GM19468 (cell line): ENCODE data around the gene TMEM170B.
"Not testable (repeated sequence)": the region's sequence is repeated elsewhere in the genome, so short reads cannot be mapped to it uniquely, and the experiment has no call there.

Experiments used
- ATAC-seq: cut with Tn5 transposase; IDR thresholded peaks from one replicate; pipeline ENCODE4 v1.9.1; 2021; ENCODE audit warnings: mild to moderate bottlenecking, moderate library complexity, moderate number of reproducible peaks; ENCODE audit not compliant: unreplicated experiment; ENCODE audit errors: extremely low read depth

The TMEM170B gene

GRCh38 chr6:11527274-11527870 is 10.2 kb upstream of the TMEM170B start:
- ATAC-seq, result no peak

DNA sequence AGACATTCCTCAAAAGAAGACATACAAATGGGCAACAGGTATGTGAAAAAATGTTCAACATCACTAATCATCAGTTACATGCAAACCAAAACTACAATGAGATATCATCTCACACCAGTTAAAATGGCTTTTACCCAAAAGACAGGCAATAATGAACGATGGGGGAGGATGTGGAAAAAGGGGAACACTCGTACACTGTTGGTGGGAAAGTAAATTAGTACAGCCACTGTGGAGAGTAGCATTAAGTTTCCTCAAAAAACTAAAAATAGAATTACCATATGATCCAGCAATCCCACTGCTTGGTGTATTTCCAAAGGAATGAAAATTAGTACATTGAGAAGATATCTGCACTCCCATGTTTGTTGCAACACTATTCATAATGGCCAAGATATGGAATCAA is 8.6 kb upstream of the TMEM170B start:
- no peak for ATAC-seq

GRCh38 chr6:11532097-11532496 is 5.5 kb upstream of the TMEM170B start:
- ATAC-seq, result no peak

DNA sequence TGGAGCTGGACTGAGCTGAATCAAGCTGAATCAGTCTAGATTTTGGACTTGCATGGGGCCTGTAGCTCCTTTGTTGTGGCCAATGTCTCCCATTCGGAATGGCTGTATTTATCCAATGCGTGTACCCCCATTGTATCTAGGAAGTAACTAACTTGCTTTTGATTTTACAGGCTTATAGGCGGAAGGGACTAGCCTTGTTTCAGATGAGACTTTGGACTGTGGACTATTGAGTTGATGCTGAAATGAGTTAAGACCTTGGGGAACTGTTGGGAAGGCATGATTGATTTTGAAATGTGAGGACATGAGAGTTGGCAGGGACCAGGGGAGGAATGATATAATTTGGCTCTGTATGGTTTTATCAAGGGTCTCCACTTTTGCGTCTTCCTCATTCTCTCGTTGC is 3.0 kb upstream of the TMEM170B start:
- ATAC-seq, result no peak

GRCh38 chr6:11535801-11536230 is 1.7 kb upstream of the TMEM170B start:
- no peak for ATAC-seq

- ATAC-seq, result no peak
Measured at GRCh38 chr6:11536795-11537194, 754 bp upstream of the TMEM170B start.

GRCh38 chr6:11538052-11538818 is 686 bp downstream of the TMEM170B start:
- ATAC-seq, result peak; percentile 3

DNA sequence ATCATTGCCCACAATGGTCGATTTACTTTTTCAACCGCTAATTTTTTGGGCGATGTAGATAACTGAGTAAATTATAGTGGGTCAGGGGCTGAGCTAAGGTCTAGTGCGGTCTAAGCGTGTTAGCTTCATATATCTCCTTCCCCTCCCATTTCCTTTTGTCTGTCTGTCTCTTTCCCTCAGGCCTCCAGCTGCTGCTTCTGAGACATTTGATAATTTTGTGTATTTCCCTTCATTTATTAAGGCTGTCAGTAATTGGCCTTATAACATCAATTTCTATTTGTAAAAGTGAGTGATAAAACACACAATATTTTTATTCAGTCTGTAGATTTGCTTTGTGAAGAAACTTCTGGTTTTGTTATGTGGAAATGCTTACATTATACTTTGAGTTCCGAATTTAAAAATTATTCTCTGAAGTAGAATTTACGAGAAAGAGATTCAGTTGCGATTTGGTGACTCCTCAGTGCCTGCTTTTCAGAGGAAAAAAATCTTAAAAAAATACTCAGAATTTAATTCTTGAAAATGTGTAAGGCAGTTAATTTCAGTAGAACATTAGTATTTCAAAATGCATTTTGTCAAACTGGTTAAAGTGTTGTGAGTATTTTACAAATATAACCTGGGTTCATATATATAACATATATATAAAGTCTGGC is 1.4 kb downstream of the TMEM170B start:
- ATAC-seq, result no peak

DNA sequence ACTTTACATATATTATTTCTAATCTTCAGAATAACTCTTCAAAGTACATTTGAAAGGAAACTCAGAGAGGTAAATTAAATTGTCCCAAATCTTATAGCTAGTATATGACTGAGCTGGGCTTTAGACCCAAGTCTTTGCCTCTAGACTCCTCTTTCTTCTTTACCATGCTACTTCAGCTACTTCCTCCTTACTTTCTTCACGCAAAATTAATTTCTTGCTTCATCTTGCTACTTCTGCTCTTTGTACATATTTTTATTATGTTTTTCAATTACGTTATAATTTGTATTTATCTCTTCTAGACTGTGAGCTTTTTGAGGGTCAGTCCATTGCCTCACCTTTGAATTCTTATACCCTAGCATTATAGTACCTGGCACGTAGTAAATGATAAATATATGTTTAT is 5.3 kb downstream of the TMEM170B start:
- ATAC-seq, result no peak

DNA sequence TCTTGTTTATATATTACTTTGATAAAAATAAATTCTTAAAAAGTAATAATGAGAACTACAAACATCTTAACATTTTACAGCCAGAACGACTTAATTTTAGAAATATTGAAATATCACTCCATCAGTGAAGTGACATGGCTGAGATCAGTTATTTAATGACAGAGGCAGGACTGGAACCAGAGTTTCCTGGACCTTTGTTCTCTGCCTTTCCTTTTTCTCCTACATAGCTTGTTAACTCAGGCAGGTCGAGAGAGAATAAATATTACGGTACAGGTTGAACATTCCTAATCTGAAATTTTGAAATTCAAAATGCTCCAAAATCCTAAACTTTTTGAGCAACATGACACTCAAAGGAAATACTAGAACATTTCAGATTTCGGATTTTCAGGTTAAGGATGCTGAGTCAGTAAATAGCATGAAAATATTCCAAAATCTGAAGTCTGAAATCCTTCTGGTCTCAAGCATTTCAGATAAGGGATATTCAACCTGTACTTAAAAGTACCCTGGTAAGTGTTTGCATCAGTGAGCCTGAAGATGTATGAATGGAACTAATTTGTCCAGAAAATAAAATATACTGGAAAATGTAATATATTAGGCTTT is 6.5 kb downstream of the TMEM170B start:
- no peak for ATAC-seq

- not testable (repeated sequence) for ATAC-seq
Measured at GRCh38 chr6:11547846-11548245, 10.3 kb downstream of the TMEM170B start.

GRCh38 chr6:11548578-11548977 is 11.0 kb downstream of the TMEM170B start:
- not testable (repeated sequence) for ATAC-seq

DNA sequence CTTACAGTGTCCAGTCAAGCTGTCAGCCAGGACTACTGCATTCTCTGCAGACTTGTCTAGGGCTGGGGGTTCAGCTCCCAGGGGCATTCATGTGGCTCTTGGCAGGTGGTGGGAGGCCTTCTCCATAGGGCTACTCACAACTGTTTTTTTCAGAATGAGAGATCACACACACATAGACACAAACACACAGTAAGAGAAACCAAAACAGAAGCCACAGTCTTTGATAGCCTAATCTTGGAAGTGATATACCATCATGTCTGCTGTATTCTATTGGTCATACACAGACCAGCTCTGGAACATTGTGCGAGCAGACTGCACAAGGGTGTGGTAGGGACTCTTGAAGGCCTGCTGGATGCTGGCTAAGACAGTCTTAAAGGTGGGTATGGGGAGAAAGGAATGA is 13.5 kb downstream of the TMEM170B start:
- no peak for ATAC-seq

DNA sequence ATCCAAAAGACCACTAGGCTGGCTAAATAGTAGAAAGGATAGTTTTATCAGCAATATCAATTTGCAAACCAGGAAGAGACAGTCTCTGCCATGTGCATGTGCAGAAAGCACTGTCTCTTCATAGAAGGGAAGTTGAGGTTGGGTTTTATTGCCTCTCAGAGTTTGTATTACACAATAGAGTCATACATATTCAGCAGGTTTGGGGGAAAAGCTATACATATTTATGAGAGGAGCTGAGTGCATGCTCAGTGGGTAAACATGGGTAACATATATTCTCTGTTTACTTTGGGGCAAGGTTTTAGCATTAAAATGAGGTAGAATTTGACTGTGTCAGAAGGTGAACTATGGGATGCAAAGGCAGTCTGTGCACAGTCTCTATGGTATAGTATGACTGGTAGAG is 14.9 kb downstream of the TMEM170B start:
- no peak for ATAC-seq

DNA sequence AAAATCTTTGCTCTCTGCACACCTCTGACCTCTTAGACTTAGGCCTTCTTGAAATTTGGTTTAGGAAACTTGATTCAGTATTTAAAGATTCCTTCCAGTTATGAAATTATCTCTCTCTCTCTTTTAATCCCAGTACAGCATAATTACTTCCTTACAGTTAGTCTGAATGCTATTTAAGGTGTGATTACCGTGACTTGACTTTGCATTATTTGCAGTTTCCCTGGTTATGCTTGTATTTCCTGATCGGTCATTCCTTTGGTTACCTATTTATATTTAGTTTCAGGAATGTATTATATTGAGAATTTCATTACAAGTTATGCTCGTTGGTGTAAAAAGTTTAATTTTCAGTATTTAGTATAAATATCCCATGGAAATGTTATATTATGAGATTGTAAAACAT is 16.3 kb downstream of the TMEM170B start:
- ATAC-seq, result no peak

GRCh38 chr6:11556309-11556708 is 18.8 kb downstream of the TMEM170B start:
- no peak for ATAC-seq

- ATAC-seq, result no peak
Measured at GRCh38 chr6:11563793-11564192, 26.2 kb downstream of the TMEM170B start.

DNA sequence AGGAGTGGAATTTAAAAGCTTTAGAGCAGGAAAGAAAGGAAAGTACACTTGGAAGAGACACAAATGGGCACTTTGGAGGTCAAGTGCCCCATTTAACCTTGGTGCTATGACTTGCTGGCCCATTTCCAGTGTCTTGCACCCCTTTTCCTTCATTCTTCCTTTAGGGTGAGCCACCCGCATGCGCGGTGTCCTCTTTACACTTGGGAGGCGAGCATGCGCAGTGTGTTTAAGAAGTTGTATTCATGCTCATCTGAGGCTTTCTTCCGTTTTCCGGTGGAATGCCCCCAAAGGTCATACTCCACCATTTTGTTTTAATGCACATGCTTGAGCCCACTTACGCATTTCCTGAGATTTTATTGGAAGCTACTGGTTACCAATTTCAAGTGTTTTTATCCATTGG is 29.1 kb downstream of the TMEM170B start:
- no peak for ATAC-seq

DNA sequence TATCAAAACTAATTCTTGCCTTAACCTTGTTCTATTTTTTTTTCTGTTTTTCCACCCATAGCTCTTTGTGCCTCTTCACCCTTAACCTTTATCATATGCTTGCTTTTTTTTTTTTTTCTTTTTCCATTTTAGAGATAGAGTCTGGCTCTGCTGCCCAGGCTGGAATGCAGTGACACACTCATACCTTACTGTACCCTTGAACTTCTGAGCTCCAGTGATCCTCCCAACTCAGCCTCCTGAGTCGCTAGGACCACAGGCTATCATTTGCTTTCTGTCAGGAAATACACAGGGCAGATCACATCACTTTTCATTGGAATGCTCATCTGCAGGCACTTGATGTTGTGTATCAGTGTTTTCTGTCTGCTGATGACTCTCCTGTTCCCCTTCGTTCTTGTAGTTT is 33.5 kb downstream of the TMEM170B start:
- ATAC-seq, result no peak

GRCh38 chr6:11575408-11576033 is 38.0 kb downstream of the TMEM170B start:
- peak; percentile 70 for ATAC-seq
